ENCODE measurements around the gene RTRAF.
A peak's percentile ranks its signal among the peaks of the same experiment; 100 is the strongest.

The RTRAF gene

DNA sequence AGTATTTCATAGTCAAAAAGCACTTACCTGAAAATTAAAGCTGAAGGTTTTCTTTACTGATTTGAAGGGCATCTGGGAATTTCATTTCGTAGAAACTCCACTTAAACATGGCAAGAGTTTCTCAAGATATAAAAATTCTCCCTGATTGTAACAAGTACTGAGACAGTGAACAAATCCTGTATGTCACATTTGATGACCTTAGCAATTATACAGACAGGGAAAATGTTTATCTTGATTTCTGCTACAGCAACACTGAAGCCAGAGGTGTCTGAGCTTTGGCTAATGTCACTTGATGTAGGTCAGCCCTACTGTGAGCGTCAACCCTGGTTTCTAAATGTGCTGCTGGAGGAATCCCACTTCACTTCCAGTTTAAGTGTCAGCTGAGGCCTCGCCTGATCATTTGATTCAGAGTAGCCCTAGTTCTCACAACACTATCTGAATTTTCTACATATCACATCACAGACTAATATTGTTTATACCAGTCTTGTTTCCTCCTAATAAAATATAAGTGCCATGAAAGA, 20.9 kb downstream of the RTRAF start:
- TF ChIP-seq Cebpa-rat (IDR thresholded peaks at IDR 0.05), result no peak
- Histone ChIP-seq H3K4me2 (no peak overlapping the region), H3K9me3 (replicated peaks in 1 of 11) (no peaks in the 10 kb centered on the region), H3K27me3 (no peaks in the 10 kb centered on the region), H3K27ac (peak overlapping the region in 3 of 11 experiments; percentile 76 to 85 (median 83); a peak in 6 of 22 replicates), H3K36me3 (peaks cover 65 to 93% (median 71%) of the 10 kb centered on the region in 11 experiments), H3K9ac (no peak overlapping the region), H4K20me1 (peaks cover 0 to 8% (median 0%) of the 10 kb centered on the region in 11 experiments; a peak in 5 of 22 replicates), H3K4me3 (no peak overlapping the region), H3K4me1 (peaks cover 35 to 46% (median 43%) of the 10 kb centered on the region in 10 experiments)

- peaks cover 52 to 93% (median 58%) of the 10 kb centered on the region in 11 experiments for H3K36me3 ChIP-seq
- H3K4me1 ChIP-seq, result peaks cover 46 to 59% (median 56%) of the 10 kb centered on the region in 10 experiments
- H4K20me1 ChIP-seq, result peaks cover 0 to 5% (median 0%) of the 10 kb centered on the region in 11 experiments; a peak in 2 of 22 replicates
- peak overlapping the region in 6 of 11 experiments; percentile 68 to 85 (median 80); a peak in 12 of 22 replicates for H3K27ac ChIP-seq
- H3K4me2 ChIP-seq, result peak overlapping the region in 8 of 11 experiments; percentile 78 to 94 (median 83); a peak in 15 of 22 replicates
- H3K9me3 ChIP-seq (replicated peaks in 1 of 11), result no peaks in the 10 kb centered on the region
- peak overlapping the region in 4 of 11 experiments; percentile 30 to 74 (median 50); a peak in 5 of 22 replicates for H3K9ac ChIP-seq
- no peak for TF ChIP-seq Cebpa-rat (IDR thresholded peaks at IDR 0.05)
- H3K27me3 ChIP-seq, result no peaks in the 10 kb centered on the region
- H3K4me3 ChIP-seq, result no peak overlapping the region
Observed at GRCh38 chr14:52011523-52011922, 22.2 kb downstream of the RTRAF start.

GRCh38 chr14:52012635-52013034, 23.3 kb downstream of the RTRAF start:
- Histone ChIP-seq H3K4me1 (peaks cover 52 to 70% (median 66%) of the 10 kb centered on the region in 10 experiments), H4K20me1 (peaks cover 0 to 5% (median 0%) of the 10 kb centered on the region in 11 experiments; a peak in 2 of 22 replicates), H3K4me2 (peak overlapping the region; percentile 49 to 94 (median 81)), H3K9me3 (replicated peaks in 1 of 11) (no peaks in the 10 kb centered on the region; a peak in 1 of 22 replicates), H3K27me3 (no peaks in the 10 kb centered on the region), H3K4me3 (no peak overlapping the region; a peak in 1 of 20 replicates), H3K36me3 (peaks cover 41 to 92% (median 50%) of the 10 kb centered on the region in 11 experiments), H3K27ac (peak overlapping the region in 8 of 11 experiments; percentile 11 to 85 (median 77); a peak in 15 of 22 replicates), H3K9ac (peak overlapping the region in 6 of 11 experiments; percentile 36 to 74 (median 65); a peak in 12 of 22 replicates)
- TF ChIP-seq Cebpa-rat (IDR thresholded peaks at IDR 0.05), result peak in 5 of 11 experiments; percentile 16 to 91 (median 75); a peak in 8 of 22 replicates

DNA sequence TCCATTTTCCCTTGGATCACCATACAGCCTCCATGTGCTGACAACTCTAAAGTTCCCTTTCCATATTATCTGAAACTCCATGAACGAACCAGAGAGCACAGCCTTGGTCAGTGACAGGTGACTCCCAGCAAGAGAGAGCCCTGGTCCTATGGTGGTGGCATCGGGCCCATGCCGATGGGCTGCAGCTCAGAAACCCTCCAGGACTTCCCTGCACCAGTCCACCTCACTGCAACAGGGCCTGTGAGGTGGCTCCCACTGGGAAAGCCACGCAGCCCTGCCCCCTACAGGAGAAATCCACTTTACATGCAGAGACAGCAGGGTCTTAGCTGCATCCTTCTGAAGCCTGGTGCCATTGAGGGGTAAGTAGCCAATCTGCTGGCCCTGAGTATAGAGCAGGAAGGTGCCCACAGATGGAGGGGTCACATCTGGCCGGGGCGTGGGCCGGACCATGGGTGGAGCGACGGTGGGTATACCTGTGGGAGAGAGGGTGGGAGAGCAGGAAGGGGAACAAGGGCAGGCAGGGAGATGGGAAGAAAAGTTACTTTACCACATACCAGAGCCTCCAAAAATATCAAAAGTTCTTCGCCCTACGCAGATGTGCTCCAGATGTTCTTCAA, 24.7 kb downstream of the RTRAF start:
- no peaks in the 10 kb centered on the region for H4K20me1 ChIP-seq

GRCh38 chr14:52014601-52015267, 25.4 kb downstream of the RTRAF start:
- H3K27ac ChIP-seq, result peak overlapping the region in 9 of 11 experiments; percentile 8 to 85 (median 76); a peak in 16 of 22 replicates
- TF ChIP-seq Cebpa-rat (IDR thresholded peaks at IDR 0.05), result no peak
- peaks cover 20 to 92% (median 42%) of the 10 kb centered on the region in 11 experiments for H3K36me3 ChIP-seq
- no peaks in the 10 kb centered on the region for H3K27me3 ChIP-seq
- peaks cover 0 to 10% (median 0%) of the 10 kb centered on the region in 11 experiments; a peak in 3 of 22 replicates for H3K9me3 ChIP-seq (replicated peaks in 1 of 11)
- H3K9ac ChIP-seq, result peak overlapping the region in 8 of 11 experiments; percentile 33 to 74 (median 57); a peak in 14 of 22 replicates
- H3K4me3 ChIP-seq, result peak overlapping the region in 2 of 10 experiments; percentile 7 to 14; a peak in 2 of 20 replicates
- H3K4me1 ChIP-seq, result peaks cover 52 to 91% (median 86%) of the 10 kb centered on the region in 10 experiments
- H4K20me1 ChIP-seq, result no peaks in the 10 kb centered on the region
- peak overlapping the region; percentile 49 to 94 (median 81) for H3K4me2 ChIP-seq

More for the DNA sequence above, 24.7 kb downstream of the RTRAF start:
- peak overlapping the region in 9 of 11 experiments; percentile 9 to 85 (median 76); a peak in 16 of 22 replicates for H3K27ac ChIP-seq
- H3K4me1 ChIP-seq, result peaks cover 52 to 84% (median 79%) of the 10 kb centered on the region in 10 experiments
- peak overlapping the region in 2 of 10 experiments; percentile 14 to 22; a peak in 2 of 20 replicates for H3K4me3 ChIP-seq
- H3K9me3 ChIP-seq (replicated peaks in 1 of 11), result peaks cover 0 to 8% (median 0%) of the 10 kb centered on the region in 11 experiments; a peak in 3 of 22 replicates
- no peaks in the 10 kb centered on the region for H3K27me3 ChIP-seq
- H3K4me2 ChIP-seq, result peak overlapping the region; percentile 49 to 94 (median 81)
- peak overlapping the region in 8 of 11 experiments; percentile 33 to 74 (median 57); a peak in 13 of 22 replicates for H3K9ac ChIP-seq
- no peak for TF ChIP-seq Cebpa-rat (IDR thresholded peaks at IDR 0.05)
- peaks cover 27 to 92% (median 42%) of the 10 kb centered on the region in 11 experiments for H3K36me3 ChIP-seq

DNA sequence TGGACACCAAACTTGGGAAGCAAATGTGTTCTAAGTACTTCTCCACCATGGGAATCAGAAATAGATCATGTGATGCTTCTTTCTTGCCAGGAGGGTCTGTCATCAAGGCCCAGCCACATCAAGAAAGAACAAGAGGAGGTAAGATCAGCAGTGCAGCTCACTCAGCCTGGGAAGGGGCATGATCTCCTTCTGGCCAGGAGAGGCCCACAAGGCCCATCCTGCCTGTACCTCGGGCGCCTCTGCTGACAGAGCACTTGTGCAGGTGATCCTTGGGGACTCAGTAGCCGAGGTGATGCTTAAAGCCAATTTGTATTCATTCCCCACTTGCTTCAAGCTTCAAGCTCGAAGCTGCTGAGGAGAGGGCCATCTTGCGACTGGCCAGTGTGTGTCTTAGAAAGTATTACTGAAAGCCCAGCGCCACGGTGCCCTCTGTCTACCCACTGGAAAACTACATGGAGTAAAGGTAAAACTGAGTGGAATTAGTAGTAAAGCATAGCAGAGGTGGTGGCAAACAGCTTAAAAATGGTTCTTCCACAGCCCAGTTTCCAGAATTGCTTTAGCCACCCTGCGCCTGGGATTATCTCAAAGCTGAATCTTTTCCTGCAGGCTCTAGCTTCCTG, 26.2 kb downstream of the RTRAF start:
- no peak overlapping the region for H3K4me3 ChIP-seq
- H3K9me3 ChIP-seq (replicated peaks in 1 of 11), result peaks cover 0 to 10% (median 0%) of the 10 kb centered on the region in 11 experiments; a peak in 3 of 22 replicates
- H3K27me3 ChIP-seq, result no peaks in the 10 kb centered on the region
- peak overlapping the region in 8 of 11 experiments; percentile 44 to 85 (median 77); a peak in 14 of 22 replicates for H3K27ac ChIP-seq
- H3K36me3 ChIP-seq, result peaks cover 12 to 90% (median 36%) of the 10 kb centered on the region in 11 experiments
- no peaks in the 10 kb centered on the region for H4K20me1 ChIP-seq
- H3K4me2 ChIP-seq, result peak overlapping the region in 10 of 11 experiments; percentile 65 to 94 (median 82); a peak in 20 of 22 replicates
- peaks cover 55 to 99% (median 94%) of the 10 kb centered on the region in 10 experiments for H3K4me1 ChIP-seq
- H3K9ac ChIP-seq, result peak overlapping the region in 3 of 11 experiments; percentile 65 to 74 (median 67); a peak in 5 of 22 replicates
- no peak for TF ChIP-seq Cebpa-rat (IDR thresholded peaks at IDR 0.05)

GRCh38 chr14:52018252-52018651, 28.9 kb downstream of the RTRAF start:
- H3K27ac ChIP-seq, result peak overlapping the region in 3 of 11 experiments; percentile 20 to 75 (median 28); a peak in 4 of 22 replicates
- H3K4me2 ChIP-seq, result peak overlapping the region in 5 of 11 experiments; percentile 12 to 94 (median 83); a peak in 10 of 22 replicates
- peaks cover 0 to 11% (median 0%) of the 10 kb centered on the region in 11 experiments; a peak in 4 of 22 replicates for H3K9me3 ChIP-seq (replicated peaks in 1 of 11)
- TF ChIP-seq Cebpa-rat (IDR thresholded peaks at IDR 0.05), result no peak
- H3K36me3 ChIP-seq, result peaks cover 0 to 84% (median 18%) of the 10 kb centered on the region in 11 experiments; a peak in 15 of 22 replicates
- H3K9ac ChIP-seq, result no peak overlapping the region
- H3K4me3 ChIP-seq, result no peak overlapping the region
- H3K27me3 ChIP-seq, result no peaks in the 10 kb centered on the region
- no peaks in the 10 kb centered on the region for H4K20me1 ChIP-seq
- H3K4me1 ChIP-seq, result peaks cover 63 to 100% (median 97%) of the 10 kb centered on the region in 10 experiments

All from BLaER1 treated with 17β-estradiol and CSF1 and Interleukin-3, amounts not matched to agents 10 nM and 100 nM (cell line).